G401.6 (cell line): ENCODE results near the gene NR1H2.
A peak's percentile ranks its signal among the peaks of the same experiment; 100 is the strongest.
"Not testable (repeated sequence)": the region's sequence is repeated elsewhere in the genome, so short reads cannot be mapped to it uniquely, and the experiment has no call there.

ENCODE experiments used
- FAIRE-seq: peaks from 2 replicates; lab custom pipeline; 2012; peaks lifted over from hg19 to GRCh38; lab: Jason Lieb, UNC

The NR1H2 gene

GRCh38 chr19:50376166-50377050 lies at the start of gene NR1H2:
NR1H2 (plus strand) TSS chr19:50376457; CDS start chr19:50377606, 1,149 bp downstream.
- FAIRE-seq: peak; percentile 95

DNA sequence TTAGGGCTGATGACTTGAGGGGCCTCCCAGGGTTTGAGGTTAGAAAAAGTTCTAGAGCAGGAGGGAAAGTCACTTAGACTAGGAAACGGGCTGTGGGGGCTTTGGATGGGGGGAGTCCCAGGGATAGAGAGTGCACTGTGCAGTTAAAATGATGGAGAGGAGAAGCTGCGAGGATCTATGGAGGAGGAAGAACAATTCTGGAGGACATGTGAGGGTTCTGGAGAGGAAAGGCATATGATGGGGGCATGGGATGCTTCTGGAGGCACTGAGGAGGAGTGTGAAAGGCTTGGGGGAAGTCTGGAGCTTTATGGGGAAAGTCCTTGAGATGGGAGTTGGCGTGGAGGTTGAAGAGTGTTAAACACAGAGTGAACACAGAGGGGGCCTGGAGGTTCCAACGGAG lies 49.2 kb upstream of the NR1H2 start:
- no peak for FAIRE-seq

- no peak for FAIRE-seq
Observed at GRCh38 chr19:50327461-50328223, 48.6 kb upstream of the NR1H2 start.

- FAIRE-seq: no peak
Observed at GRCh38 chr19:50328224-50328872, 47.9 kb upstream of the NR1H2 start.

DNA sequence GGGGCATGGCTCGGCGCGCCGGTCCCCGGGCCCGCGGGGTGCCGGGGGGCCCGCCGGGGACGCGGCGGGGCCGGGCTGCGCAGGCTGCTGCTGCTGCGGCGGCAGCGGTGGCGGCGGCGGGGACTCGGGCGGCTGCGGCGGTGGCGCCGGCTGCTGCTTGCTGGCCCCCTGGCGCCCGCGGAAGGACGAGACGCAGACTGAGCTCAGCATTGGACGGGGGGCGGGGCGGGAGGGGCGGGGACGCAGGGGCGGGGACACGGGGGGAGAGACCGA lies 47.4 kb upstream of the NR1H2 start:
- no peak for FAIRE-seq

DNA sequence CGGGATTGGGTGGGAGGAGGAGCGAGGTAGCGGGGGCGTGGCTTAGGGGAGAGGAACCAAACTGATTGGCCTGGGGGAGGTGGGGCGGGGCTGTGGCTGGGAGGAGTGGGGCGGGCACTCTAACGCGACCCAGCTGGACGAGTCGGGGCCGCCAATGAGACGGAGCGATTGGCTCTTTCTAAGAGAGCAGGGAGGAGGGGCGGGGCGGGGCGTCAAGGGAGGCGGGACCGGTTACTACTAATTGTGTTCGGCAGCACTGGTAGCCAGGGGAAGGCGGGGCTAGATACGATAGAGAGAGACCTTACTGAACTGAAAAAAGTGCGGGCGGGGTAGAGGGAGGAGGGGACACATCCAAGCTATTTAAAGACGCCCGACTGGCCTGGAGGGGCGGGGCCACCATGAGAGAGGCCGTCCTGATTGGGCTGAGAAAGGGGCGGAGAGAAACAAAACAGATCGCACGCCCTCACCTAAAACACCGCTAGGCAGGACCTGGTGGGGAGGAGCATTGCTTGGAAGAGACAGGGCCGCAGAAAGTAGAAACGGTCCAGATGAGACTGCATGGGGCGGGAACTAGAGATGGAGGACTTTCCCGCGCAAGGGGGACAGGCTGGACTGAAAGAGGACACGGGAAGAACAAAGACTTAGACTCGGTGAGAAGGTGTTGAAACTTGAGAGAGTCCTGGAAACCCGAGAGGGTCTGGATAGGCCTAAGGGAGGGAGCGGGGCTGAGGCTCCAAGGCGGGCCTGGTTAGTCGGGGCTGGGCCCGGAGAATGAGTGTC lies 46.9 kb upstream of the NR1H2 start, which contains the start of gene KCNC3:
TSS of gene KCNC3 (minus strand) at position 232 of the 780 bp plus-strand sequence. CDS start 295 bp downstream, outside the sequence.
- peak; percentile 99 for FAIRE-seq

DNA sequence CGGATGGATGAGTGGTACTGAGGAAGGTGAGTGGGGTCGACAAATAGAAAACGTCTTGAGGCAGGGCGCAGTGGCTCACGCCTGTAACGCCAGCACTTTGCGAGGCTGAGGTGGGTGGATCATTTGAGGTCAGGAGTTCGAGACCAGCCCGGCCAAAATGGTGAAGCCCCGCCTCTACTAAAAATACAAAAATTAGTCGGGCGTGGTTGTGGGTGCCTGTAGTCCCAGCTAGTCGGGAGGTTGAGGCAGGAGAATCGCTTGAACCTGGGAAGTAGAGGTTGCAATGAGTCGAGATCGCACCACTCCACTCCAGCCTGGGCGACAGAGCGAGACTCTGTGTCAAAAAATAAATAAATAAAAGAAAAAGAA lies 46.3 kb upstream of the NR1H2 start:
- FAIRE-seq: not testable (repeated sequence)

- FAIRE-seq: no peak
Observed at GRCh38 chr19:50330365-50331078, 45.7 kb upstream of the NR1H2 start.

DNA sequence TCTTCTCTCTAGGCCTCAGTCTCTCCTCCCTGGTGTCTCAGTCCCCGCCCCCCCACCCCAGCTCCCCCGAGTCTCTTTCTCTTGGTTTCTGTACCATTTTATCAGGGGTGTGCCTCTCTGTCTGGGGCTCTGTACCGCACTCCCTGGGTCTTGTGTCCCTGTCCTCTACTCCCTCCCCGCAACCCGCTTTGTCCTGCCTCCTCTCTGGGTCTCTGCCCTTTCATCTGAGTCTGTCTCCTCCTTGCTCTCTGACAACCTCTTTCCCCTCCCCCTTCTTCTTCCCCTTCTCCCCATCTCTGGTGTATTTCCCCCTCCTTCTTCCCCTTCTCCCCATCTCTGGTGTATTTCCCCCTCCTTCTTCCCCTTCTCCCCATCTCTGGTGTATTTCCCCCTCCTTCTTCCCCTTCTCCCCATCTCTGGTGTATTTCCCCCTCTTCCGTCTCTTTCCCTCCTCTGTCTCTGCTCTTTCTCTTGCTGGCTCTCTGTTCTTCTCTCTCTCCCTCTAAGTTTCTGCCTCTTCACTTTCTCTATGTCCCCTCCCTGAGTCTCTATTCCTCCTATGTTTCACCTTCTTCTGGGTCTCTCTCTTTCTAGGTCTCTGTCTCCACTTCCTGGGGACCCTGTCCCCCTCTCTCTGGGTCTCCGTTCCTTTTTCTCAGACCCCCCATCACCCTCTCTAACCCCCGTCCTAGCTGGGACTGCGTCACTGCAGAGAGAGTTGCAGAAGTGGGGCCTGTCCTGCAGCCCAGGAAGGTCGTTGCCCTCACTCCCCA lies 44.9 kb upstream of the NR1H2 start:
- no peak for FAIRE-seq

GRCh38 chr19:50331994-50332243 lies 44.3 kb upstream of the NR1H2 start:
- FAIRE-seq: no peak

DNA sequence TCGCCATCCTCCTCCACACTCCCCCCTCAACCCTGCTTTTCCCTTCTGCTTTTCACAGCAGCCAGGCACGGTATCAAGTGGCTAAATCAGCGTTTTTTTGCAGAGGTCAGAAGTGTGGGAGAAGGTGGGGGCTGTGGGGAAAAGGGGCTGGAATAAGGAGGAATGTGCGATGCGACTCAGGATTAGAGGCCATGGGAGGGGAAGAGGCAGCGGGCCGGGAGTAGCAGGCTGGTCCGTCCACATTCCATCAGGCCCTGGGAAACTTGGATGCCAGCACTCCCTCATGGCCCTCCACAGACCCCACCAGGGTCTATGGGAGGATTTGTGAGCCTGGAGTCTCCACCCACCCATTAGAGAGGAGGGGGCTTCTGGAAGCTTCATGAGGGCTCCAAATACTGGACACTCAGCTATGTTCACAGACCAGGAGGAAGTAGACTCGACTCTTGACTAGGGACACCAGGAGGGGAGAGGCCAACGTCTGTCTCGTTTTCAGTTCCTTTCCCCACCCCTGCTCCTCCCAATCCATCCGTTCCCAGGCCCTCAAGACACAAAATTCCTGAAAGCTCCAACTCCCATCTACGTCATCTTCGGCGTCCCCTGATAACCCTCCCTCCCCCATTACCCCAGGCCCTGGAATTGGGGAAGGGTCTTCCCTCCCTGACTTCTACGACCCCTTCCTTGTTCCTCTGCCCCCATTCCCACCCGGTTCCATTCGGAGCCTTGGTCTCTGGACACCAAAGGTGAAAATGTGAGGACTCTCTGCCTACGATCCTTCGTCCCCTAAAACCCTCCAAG lies 43.8 kb upstream of the NR1H2 start:
- no peak for FAIRE-seq

- FAIRE-seq: peak; percentile 95
Observed at GRCh38 chr19:50333235-50333736, 43.0 kb upstream of the NR1H2 start.

- FAIRE-seq: no peak
Observed at GRCh38 chr19:50333737-50334617, 42.3 kb upstream of the NR1H2 start.

GRCh38 chr19:50334741-50335421 lies 41.4 kb upstream of the NR1H2 start:
- FAIRE-seq: no peak

DNA sequence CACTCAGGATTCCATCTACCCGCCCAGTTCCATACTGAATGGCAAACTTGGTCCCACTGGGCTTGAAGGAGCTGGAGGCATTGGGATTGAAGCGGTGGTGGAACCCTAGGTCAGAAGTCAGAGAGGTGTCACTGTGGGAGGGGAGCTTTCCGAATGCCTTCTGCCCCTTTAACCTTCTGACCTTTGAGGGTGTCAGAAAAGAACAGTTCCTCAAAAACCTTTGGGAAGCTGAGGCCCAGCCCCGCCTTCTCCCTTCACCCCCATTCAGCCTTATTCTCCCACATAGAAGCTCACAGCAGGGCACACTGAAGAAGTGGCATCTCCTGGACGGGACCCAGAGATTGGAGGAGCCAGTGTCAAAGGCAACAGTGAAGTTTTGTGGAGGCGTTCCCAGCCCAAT lies 39.2 kb upstream of the NR1H2 start:
- FAIRE-seq: not testable (repeated sequence)

GRCh38 chr19:50340331-50340730 lies 35.9 kb upstream of the NR1H2 start:
- no peak for FAIRE-seq

DNA sequence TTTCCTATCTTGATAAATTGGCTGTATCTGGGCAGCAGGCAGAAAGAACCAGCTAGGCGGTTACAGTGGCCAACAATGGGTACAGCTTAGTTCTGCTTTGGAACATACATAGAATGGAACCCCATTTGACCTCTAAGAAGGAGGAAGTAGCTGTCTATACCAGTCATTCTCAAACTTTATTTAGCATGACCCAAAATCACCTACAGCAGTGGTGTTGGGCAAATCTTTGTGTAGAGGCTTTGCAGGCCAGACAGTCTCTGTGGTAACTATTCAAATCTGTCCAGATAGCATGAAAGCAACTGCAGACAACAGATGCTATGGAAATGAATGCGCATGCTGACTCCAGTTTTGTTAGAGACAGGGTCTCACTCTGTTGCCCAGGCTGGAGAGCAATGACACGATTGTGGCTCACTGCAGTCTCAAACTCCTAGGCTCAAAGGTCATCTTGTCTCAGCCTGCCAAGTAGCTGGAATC lies 35.1 kb upstream of the NR1H2 start:
- FAIRE-seq: no peak

- FAIRE-seq: no peak
Observed at GRCh38 chr19:50344661-50345318, 31.5 kb upstream of the NR1H2 start.
